ENCODE results near the gene ZFHX3. TPM values are rescaled to one million over a fixed set of nuclear protein-coding genes. Genes with fewer than 3 reads are reported as not detected.

Gene ZFHX3
- total RNA-seq, 2 donors from 2014 or later, result 9.2 to 18.9 TPM

GRCh38 chr16:72833482-72833881, 214.4 kb downstream of the ZFHX3 start:
- H3K36me3 ChIP-seq, result peaks cover 13% of the 10 kb centered on the region
- H3K27me3 ChIP-seq, result no peaks in the 10 kb centered on the region
- no peak for TF ChIP-seq CTCF (IDR thresholded peaks at IDR 0.05)
- no peak for DNase-seq (ENCODE audit: low spot score)
- H3K4me3 ChIP-seq, result no peak overlapping the region
- H3K9me3 ChIP-seq, result no peaks in the 10 kb centered on the region
- H3K4me1 ChIP-seq, result no peaks in the 10 kb centered on the region
- H3K27ac ChIP-seq, result peak overlapping the region in 1 of 2 donors; percentile 17

DNA sequence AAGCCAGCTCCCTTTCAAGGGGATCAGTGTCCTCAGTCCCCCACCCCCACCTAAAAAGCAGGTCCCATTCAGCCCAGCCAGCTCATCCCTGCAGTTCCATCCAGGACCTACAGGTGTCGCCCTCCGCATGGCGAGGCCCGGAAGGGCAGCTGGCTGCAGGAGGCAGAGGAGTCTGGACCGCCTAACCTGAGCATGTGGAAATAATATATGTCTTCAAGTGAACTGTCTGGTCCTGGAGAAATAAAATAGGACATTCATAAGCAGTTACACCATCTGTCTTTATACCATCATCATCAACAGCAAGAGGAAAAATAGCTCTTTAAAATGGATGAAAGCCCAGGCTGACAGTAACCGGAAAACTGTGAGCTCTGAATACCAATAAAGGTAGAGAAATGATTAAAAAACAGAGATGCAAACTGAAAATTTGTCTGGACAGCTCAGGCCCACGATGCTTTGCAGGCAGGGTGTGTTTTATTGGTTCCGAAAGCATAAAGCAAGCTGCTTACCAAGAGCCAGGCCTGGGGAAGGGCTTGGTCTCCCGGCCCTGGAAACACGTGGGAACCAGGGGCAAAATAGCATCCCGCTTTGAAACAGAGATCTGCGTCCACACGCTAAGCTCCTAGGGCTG, 215.2 kb downstream of the ZFHX3 start:
- Histone ChIP-seq H3K27me3 (no peaks in the 10 kb centered on the region), H3K27ac (peak overlapping the region in 1 of 2 donors; percentile 17), H3K4me3 (no peak overlapping the region), H3K4me1 (no peaks in the 10 kb centered on the region), H3K9me3 (no peaks in the 10 kb centered on the region), H3K36me3 (peaks cover 20% of the 10 kb centered on the region)
- peak; percentile 99 for TF ChIP-seq CTCF (IDR thresholded peaks at IDR 0.05)
- peak; percentile 90 for DNase-seq (ENCODE audit: low spot score)

- DNase-seq (ENCODE audit: low spot score), result no peak
- Histone ChIP-seq H3K27me3 (no peaks in the 10 kb centered on the region), H3K27ac (no peak overlapping the region), H3K36me3 (peaks cover 25% of the 10 kb centered on the region), H3K4me1 (no peaks in the 10 kb centered on the region), H3K9me3 (no peaks in the 10 kb centered on the region), H3K4me3 (no peak overlapping the region)
- TF ChIP-seq CTCF (IDR thresholded peaks at IDR 0.05), result no peak
These were observed 217.8 kb downstream of the ZFHX3 start for GRCh38 chr16:72829846-72830775.

GRCh38 chr16:72827866-72828265, 220.1 kb downstream of the ZFHX3 start:
- TF ChIP-seq CTCF (IDR thresholded peaks at IDR 0.05), result no peak
- Histone ChIP-seq H3K27ac (no peak overlapping the region), H3K27me3 (no peaks in the 10 kb centered on the region), H3K4me1 (no peaks in the 10 kb centered on the region), H3K9me3 (no peaks in the 10 kb centered on the region), H3K4me3 (no peak overlapping the region), H3K36me3 (peaks cover 25% of the 10 kb centered on the region)
- no peak for DNase-seq (ENCODE audit: low spot score)

DNA sequence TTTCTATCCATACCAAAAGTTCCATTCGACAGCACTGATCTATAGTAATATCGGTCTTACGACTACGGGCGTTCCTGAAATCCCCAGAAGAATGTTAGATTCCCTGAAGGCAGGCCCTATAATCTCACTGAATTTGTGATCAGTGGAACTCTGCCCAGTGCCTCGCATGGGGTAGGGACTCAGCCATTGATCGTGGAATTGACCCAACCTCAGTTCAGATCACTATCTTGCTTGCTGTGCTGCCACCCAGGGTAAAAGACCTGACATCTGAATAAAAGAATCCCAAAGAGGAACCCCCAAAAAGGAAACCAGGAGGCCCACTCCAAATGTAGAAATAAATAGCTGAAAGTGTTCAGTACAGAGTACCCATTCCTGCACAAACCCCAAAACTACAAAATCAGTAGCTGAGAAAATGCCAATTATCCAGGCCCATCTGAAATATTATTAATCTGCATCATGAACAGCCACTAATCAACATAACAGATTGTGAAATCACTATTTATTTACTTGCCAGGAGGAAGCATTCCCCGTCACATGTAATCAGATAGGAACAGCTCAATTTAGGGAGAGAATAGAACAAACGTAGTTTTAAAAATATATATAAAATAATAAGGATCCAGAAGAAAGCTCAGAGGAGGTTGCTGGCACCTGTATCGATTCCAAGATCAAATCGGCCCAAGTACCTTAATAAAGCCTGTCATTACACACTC, 221.9 kb downstream of the ZFHX3 start:
- Histone ChIP-seq H3K27ac (no peak overlapping the region), H3K4me1 (no peaks in the 10 kb centered on the region), H3K36me3 (peaks cover 25% of the 10 kb centered on the region), H3K4me3 (no peak overlapping the region), H3K9me3 (no peaks in the 10 kb centered on the region), H3K27me3 (no peaks in the 10 kb centered on the region)
- TF ChIP-seq CTCF (IDR thresholded peaks at IDR 0.05), result no peak
- no peak for DNase-seq (ENCODE audit: low spot score)

Data from right atrium auricular region (tissue), 2 donors.